Measurements from ENCODE around the gene IFNW1.
"Not testable (repeated sequence)": the region's sequence is repeated elsewhere in the genome, so short reads cannot be mapped to it uniquely, and the experiment has no call there.

Gene IFNW1

GRCh38 chr9:21172156-21172555, 30.5 kb upstream of the IFNW1 start:
- H3K4me1 ChIP-seq (ENCODE audit: control insufficient read depth, low read length), result no peaks in the 10 kb centered on the region
- TF ChIP-seq EZH2phosphoT487 (IDR thresholded peaks at IDR 0.05; ENCODE audit: borderline replicate concordance, low read length), result no peak
- TF ChIP-seq CTCF (IDR thresholded peaks at IDR 0.05; ENCODE audit: low read depth, low read length, poor library complexity, severe bottlenecking), result no peak
- H4K20me1 ChIP-seq (ENCODE audit: control insufficient read depth, insufficient read depth, low read depth, low read length), result no peaks in the 10 kb centered on the region
- 0 out of 2 replicates have a peak, but pooled peaks cover 4% of the 10 kb centered on the region for H3K27me3 ChIP-seq (ENCODE audit: control insufficient read depth, low read length)
- H3K27ac ChIP-seq (ENCODE audit: low read depth, low read length), result no peak overlapping the region
- no peak overlapping the region for H3K4me3 ChIP-seq (ENCODE audit: low read length)
- no peaks in the 10 kb centered on the region for H3K9me2 ChIP-seq (replicated peaks; ENCODE audit: control insufficient read depth, low read length)
- no peaks in the 10 kb centered on the region for H3K79me2 ChIP-seq (ENCODE audit: control insufficient read depth, low read length)
- H3K36me3 ChIP-seq (ENCODE audit: control insufficient read depth, low read length), result no peaks in the 10 kb centered on the region
- H3F3A ChIP-seq (ENCODE audit: control insufficient read depth, insufficient read depth), result no peaks in the 10 kb centered on the region
- H3K9me3 ChIP-seq (ENCODE audit: control insufficient read depth, insufficient read depth, low read length), result no peaks in the 10 kb centered on the region
- H3K4me2 ChIP-seq (ENCODE audit: low read length), result no peak overlapping the region

GRCh38 chr9:21171351-21171750, 29.7 kb upstream of the IFNW1 start:
- Histone ChIP-seq H3K27ac (ENCODE audit: low read depth, low read length) (no peak overlapping the region), H4K20me1 (ENCODE audit: control insufficient read depth, insufficient read depth, low read depth, low read length) (no peaks in the 10 kb centered on the region), H3K36me3 (ENCODE audit: control insufficient read depth, low read length) (no peaks in the 10 kb centered on the region), H3K4me1 (ENCODE audit: control insufficient read depth, low read length) (no peaks in the 10 kb centered on the region), H3K27me3 (ENCODE audit: control insufficient read depth, low read length) (0 out of 2 replicates have a peak, but pooled peaks cover 3% of the 10 kb centered on the region), H3K4me3 (ENCODE audit: low read length) (no peak overlapping the region), H3F3A (ENCODE audit: control insufficient read depth, insufficient read depth) (no peaks in the 10 kb centered on the region), H3K79me2 (ENCODE audit: control insufficient read depth, low read length) (no peaks in the 10 kb centered on the region), H3K9me3 (ENCODE audit: control insufficient read depth, insufficient read depth, low read length) (no peaks in the 10 kb centered on the region), H3K4me2 (ENCODE audit: low read length) (no peak overlapping the region), H3K9me2 (replicated peaks; ENCODE audit: control insufficient read depth, low read length) (no peaks in the 10 kb centered on the region)
- no peak for TF ChIP-seq EZH2phosphoT487 (IDR thresholded peaks at IDR 0.05; ENCODE audit: borderline replicate concordance, low read length)
- TF ChIP-seq CTCF (IDR thresholded peaks at IDR 0.05; ENCODE audit: low read depth, low read length, poor library complexity, severe bottlenecking), result no peak

- not testable (repeated sequence) for H3K27ac ChIP-seq (ENCODE audit: low read depth, low read length); H3K4me2 ChIP-seq (ENCODE audit: low read length); H3K36me3 ChIP-seq (ENCODE audit: control insufficient read depth, low read length); H3K79me2 ChIP-seq (ENCODE audit: control insufficient read depth, low read length); H3K4me1 ChIP-seq (ENCODE audit: control insufficient read depth, low read length); H3K9me2 ChIP-seq (replicated peaks; ENCODE audit: control insufficient read depth, low read length); H3K9me3 ChIP-seq (ENCODE audit: control insufficient read depth, insufficient read depth, low read length); H4K20me1 ChIP-seq (ENCODE audit: control insufficient read depth, insufficient read depth, low read depth, low read length); H3K4me3 ChIP-seq (ENCODE audit: low read length); H3K27me3 ChIP-seq (ENCODE audit: control insufficient read depth, low read length); H3F3A ChIP-seq (ENCODE audit: control insufficient read depth, insufficient read depth)
Measured at GRCh38 chr9:21166560-21166959, 24.9 kb upstream of the IFNW1 start, which contains the start of gene IFNA21. IFNA21 (minus strand) TSS chr9:21166660; CDS start chr9:21166612, 48 bp downstream.

GRCh38 chr9:21165516-21165915, 23.9 kb upstream of the IFNW1 start:
- H3F3A ChIP-seq (ENCODE audit: control insufficient read depth, insufficient read depth), result no peaks in the 10 kb centered on the region
- no peak overlapping the region for H3K4me2 ChIP-seq (ENCODE audit: low read length)
- H3K27ac ChIP-seq (ENCODE audit: low read depth, low read length), result no peak overlapping the region
- no peaks in the 10 kb centered on the region for H3K79me2 ChIP-seq (ENCODE audit: control insufficient read depth, low read length)
- H4K20me1 ChIP-seq (ENCODE audit: control insufficient read depth, insufficient read depth, low read depth, low read length), result no peaks in the 10 kb centered on the region
- TF ChIP-seq CTCF (IDR thresholded peaks at IDR 0.05; ENCODE audit: low read depth, low read length, poor library complexity, severe bottlenecking), result no peak
- H3K4me1 ChIP-seq (ENCODE audit: control insufficient read depth, low read length), result no peaks in the 10 kb centered on the region
- no peak overlapping the region for H3K4me3 ChIP-seq (ENCODE audit: low read length)
- H3K9me2 ChIP-seq (replicated peaks; ENCODE audit: control insufficient read depth, low read length), result no peaks in the 10 kb centered on the region
- H3K27me3 ChIP-seq (ENCODE audit: control insufficient read depth, low read length), result no peaks in the 10 kb centered on the region; the same call in 1 of the 2 replicates
- no peaks in the 10 kb centered on the region for H3K36me3 ChIP-seq (ENCODE audit: control insufficient read depth, low read length)
- no peaks in the 10 kb centered on the region for H3K9me3 ChIP-seq (ENCODE audit: control insufficient read depth, insufficient read depth, low read length)
